GM21526 (cell line): ENCODE measurements around the gene ADIPOQ.
"Not testable (repeated sequence)": the region's sequence is repeated elsewhere in the genome, so short reads cannot be mapped to it uniquely, and the experiment has no call there.

ENCODE experiments used
- ATAC-seq: cut with Tn5 transposase; IDR thresholded peaks from one replicate; pipeline ENCODE4 v1.9.1; 2021; ENCODE audit warnings: moderate library complexity; ENCODE audit not compliant: unreplicated experiment, low FRiP score

ADIPOQ gene

DNA sequence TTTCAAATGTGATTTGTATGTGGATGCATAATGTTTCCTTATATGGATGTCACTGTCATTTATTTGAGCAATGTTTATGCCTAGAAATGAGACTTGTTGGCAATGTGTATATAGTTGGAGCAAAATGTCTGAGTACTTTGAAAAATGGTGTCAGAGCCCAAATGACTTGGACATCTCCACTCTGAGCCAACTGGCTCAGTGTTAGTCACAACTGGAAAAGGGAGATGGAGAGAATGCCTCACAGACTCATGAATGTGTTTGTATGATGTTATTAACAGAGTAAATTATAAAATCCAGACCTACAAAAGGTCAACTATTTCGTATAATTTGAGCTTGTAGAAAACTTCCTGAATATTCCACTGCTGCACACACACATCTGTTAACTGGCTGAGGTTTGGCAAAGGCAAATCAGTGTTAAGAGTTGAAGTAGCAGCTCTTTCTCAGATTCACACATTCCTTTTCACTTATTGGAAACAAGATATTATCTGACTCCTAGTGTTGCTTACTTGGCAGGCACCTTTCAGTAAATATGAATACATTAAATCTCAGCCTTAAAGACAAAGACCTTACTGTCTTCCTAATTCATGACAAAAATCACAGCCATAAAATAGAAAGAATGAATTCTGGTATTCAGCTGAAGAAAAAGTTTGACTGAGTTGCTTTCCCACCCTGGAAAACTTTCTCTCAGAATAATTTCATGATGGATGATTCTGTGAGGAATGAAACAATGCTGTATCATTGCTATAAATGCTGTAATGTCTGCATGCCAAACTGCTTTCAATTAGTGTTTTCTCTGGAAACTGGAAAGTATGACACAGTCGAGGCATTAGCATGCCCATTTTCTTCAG, 27.0 kb downstream of the ADIPOQ start:
- ATAC-seq, result no peak

DNA sequence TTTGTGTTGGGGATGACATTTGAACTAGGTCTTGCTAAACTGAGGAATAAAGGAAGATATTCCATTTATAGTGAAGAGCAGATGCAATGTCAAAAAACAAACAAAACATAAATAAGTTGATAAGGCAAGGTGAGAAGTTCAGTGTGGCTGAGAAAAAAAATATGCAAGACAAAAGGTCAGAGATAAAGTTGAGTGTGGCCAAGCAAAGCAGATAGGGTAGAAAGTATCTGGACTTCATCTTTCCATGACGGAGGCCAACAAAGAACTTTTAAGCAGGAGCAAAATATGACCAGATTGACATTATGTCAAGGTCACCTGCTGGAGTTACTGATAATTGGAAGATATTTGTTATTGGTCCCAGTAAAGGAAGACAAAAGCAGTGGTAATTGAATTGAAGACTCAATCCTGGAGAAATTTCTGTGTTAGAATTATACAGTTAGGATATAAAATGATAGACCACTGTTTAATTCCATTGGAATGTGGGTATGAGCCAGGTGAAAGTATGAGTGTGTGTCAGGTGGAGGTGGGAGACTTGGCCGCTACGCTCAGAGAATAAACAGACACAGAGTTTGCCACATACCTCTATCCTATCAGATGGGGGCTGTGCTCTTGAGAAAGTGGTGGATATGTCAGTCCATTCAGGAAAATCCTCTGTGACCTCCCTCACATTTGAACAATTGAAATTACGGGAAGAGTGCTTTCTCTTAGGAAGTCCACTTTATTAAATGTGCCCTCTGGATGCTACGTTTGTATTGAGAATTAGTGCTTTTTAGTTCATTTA, 28.1 kb downstream of the ADIPOQ start:
- ATAC-seq, result no peak

DNA sequence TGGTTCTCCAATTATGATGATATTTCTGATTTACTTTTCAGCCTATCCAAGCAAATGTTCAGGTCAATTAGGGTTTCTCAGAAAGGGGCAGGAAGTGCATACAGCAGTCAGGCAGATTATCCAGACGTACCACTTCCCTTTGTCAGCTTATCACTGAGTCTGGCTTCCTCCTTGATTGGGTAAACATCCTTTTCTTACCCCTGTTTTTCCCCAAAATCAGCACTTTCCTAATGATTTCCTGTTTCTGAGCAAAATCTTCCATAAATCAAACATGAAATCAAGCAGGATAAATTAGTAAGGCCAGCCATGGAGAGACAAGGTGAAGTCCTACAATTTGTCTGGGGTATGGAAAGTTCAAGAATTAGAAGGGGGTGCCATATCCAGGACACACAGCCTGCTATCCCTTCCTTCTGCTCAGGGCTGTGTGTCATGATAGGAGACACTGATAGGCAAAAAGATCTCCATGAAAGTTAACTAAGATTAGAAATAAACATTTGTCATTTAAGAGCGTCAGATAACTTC, 29.0 kb downstream of the ADIPOQ start:
- ATAC-seq, result no peak

DNA sequence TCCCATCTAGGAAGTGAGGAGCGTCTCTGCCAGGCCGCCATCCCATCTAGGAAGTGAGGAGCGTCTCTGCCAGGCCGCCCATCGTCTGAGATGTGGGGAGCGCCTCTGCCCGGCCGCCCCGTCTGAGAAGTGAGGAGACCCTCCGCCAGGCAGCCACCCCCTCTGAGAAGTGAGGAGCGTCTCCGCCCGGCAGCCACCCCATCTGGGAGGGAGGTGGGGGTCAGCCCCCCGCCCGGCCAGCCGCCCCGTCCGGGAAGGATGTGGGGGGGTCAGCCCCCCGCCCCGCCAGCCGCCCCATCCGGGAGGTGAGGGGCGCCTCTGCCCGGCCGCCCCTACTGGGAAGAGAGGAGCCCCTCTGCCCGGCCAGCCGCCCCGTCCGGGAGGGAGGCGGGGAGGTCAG, 31.3 kb downstream of the ADIPOQ start:
- not testable (repeated sequence) for ATAC-seq

DNA sequence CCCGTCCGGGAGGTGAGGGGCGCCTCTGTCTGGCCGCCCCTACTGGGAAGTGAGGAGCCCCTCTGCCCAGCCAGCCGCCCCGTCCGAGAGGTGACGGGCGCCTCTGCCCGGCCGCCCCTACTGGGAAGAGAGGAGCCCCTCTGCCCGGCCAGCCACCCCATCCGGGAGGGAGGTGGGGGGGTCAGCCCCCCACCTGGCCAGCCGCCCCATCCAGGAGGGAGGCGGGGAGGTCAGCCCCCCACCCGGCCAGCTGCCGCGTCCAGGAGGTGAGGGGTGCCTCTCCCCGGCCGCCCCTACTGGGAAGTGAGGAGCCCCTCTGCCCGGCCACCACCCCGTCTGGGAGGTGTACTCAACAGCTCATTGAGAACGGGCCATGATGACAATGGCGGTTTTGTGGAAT, 31.7 kb downstream of the ADIPOQ start:
- ATAC-seq, result not testable (repeated sequence)

DNA sequence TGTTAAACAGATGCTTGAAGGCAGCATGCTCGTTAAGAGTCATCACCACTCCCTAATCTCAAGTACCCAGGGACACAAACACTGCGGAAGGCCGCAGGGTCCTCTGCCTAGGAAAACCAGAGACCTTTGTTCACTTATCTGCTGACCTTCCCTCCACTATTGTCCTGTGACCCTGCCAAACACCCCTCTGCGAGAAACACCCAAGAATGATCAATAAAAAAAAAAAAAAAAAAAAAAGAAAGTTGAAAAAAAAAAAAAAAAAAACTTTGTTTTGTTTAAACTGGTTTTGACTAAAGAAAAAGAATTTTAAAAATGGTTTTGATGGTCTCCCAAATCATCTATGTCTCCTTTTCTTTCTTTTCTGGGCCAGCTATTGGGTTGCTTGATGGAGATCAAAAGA, 32.3 kb downstream of the ADIPOQ start:
- ATAC-seq, result not testable (repeated sequence)

DNA sequence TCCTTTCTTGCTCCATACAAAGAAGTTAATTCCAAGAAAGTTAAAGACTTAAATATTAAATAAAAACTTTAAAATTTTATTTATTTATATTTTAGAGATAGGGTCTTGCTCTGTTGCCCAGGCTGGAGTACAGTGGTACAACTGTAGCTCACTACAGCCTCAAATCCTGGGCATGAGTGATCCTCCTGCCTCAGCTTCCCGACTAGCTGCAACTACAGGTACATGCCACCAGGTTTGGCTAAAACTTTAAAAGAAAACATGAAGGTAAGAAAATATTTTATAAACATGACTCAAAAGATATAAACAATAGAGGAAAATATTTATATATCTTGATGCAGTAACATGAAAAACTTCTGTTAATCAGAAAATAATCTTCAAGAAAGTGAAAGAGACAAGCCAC, 33.2 kb downstream of the ADIPOQ start:
- ATAC-seq, result no peak

DNA sequence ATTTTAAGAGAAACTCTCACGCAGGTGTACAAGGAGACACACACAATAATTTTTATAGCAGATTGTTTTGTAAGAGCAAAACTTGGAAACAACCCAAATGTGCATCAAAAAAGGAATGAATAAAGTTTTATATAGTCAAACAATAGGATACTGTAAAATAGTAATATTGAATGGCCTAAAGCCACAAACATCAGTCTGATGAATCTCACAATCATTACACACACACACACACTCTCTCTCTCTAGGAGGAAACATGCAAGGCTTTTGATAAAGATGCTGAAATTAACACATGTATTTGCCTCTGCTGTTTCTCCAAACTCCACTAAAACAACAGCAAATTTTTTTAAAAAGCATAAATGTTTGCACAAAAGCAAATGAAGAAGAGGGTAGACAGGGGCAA, 37.3 kb downstream of the ADIPOQ start:
- ATAC-seq, result no peak

DNA sequence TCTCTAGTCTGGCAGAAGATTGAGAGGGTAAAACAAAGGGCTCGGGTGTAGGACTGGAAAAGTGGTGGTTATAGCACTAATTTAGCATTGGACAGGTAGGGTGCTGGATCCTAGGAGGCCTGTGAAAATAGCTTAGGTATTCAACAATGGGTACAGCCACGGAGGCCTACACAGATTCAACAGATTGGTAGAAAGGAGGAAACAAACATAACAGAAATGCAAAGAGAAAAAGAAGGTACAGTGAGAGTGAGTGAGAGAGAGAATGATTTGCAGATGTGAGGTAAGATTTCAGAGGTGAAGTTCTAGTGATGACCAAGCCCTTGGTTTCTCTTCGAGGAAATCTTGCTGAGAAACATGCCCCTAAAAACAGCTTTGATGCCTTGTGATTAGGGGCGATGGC, 37.9 kb downstream of the ADIPOQ start:
- no peak for ATAC-seq

DNA sequence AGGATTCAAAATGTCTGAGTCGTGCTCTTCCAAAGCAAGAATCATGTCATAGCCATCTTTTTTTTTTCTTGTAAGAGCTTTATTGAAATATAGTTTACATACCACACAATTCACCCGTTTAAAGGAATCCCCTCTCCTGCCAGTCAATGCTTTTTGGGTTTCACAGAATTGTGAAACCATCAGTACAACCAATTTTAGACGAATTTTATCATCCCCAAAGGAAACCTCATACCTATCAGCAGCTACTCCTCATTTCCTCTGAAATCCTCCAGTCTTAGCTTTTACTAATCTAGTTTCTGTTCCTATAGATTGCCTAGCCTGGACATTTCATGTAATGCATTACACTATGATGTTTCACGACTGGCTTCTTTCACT, 39.6 kb downstream of the ADIPOQ start:
- ATAC-seq, result no peak

DNA sequence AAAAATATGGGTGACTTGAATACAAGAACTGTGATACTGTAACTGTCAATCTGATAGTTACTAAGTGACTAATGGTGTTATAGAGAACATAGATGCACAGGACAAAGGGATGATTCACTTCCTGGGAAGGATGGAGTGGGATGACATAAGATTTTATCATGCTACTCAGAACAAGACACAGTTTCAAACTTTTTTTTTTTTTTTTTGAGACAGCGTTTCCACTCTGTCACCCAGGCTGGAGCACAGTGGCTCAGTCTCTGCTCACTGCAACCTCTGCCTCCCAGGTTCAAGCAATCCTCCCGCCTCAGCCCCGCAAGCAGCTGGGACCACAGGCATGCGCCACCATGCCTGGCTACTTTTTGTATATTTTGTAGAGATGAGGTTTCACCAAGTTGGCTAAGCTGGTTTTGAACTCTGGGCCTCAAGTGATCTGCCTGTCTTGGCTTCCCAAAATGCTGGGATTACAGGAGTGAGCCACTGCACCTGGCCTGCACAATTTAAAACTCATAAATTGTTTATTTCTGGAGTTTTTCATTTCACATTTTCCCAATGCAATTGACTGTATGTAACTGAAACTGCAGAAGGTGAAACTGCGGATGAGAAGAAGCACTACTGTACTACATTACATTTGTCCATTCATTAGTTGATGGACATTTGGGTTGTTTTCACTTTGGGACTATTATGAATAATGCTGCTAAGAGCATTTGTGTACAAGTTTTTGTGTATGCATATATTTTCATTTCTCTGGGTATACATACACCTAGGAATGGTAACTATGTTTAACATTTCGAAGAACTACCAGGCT, 40.6 kb downstream of the ADIPOQ start:
- no peak for ATAC-seq

DNA sequence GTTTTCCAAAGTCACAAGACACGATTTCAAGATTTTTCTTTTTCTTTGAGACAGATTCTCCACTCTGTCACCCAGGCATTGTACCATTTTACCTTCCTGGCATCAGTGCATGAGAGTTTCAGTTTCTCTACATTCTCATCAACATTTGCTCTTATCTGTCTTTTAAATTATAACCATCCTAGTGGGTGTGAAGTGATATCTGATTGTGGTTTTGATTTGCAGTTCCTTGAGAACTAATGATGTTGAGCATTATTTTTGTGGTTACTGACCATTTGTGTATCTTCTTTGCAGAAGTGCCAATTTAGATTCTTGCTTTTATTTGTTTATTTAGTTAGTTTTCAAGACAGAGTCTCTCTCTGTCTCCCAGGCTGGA, 41.2 kb downstream of the ADIPOQ start:
- no peak for ATAC-seq

DNA sequence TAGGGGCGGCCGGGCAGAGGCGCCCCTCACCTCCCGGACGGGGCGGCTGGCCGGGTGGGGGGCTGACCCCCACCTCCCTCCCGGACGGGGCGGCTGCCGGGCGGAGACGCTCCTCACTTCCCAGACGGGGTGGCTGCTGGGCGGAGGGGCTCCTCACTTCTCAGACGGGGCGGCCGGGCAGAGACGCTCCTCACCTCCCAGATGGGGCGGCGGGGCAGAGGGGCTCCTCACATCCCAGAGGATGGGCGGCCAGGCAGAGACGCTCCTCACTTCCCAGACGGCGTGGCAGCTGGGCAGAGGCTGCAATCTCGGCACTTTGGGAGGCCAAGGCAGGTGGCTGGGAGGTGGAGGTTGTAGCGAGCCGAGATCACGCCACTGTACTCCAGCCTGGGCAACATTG, 42.4 kb downstream of the ADIPOQ start:
- not testable (repeated sequence) for ATAC-seq

DNA sequence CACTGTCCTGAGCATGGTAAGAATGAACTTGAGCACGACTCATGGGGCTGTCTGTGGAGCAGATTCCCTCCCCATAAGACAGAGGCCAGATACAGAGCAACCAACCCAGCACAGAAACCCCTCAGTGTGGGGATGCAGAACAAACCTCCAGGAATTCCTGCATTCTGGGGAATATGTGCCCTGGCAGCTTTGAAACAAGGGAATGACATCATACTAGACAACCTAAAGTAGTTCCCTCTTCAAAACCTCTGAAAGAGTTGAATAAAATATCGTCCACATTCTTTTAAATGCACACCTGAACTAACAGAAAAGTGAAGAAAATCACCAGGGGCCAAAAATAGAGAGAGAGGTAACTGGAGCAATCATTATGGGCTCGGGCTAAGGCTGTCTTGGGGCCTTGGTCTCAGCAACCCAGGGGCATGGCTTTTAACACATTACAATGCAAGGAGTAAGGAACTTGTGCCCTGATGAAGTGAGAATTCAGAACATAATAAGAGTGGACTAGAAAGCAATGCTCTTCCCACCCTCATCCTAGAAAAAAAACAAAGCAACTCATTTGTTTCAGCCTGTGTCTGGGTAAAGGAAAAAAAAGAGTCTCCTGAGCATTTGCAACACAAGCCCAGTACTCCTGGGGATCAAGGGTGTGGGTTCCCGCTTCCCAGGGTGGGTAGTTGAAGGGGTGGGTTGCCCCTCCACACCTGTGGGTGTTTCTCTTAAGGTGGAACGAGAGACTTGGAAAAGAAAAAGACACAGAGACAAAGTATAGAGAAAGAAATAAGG, 43.9 kb downstream of the ADIPOQ start:
- ATAC-seq, result no peak

DNA sequence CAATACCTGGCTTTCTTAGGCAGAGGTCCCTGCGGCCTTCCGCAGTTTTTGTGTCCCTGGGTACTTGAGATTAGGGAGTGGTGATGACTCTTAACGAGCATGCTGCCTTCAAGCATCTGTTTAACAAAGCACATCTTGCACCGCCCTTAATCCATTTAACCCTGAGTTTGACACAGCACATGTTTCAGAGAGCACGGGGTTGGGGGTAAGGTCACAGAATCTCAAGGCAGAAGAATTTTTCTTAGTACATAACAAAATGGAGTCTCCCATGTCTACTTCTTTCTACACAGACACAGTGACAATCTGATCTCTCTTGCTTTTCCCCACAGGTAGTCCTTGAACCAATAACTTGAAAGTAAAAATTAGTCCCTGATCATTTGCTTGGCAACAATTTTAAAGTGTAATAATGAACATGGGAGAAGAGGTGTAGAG, 45.0 kb downstream of the ADIPOQ start:
- ATAC-seq, result not testable (repeated sequence)

DNA sequence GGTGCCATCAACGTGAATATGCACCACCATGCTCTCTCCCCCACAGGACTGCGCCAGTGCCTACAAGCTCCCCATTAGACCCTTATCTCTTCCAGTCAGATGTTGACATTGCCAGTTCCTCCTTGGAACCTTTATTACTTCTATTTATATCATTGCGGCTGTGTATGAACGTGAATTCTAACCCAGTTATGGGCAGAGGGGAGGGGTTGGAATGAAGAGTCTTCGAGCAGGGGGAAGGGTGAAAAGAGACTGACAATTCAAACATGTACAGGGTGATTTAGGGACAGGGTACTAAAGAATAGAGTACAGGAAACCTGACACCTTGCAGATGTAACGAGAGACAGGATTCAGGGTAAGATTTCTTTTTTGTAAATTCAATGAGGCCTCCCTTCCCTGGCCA, 46.1 kb downstream of the ADIPOQ start:
- no peak for ATAC-seq

DNA sequence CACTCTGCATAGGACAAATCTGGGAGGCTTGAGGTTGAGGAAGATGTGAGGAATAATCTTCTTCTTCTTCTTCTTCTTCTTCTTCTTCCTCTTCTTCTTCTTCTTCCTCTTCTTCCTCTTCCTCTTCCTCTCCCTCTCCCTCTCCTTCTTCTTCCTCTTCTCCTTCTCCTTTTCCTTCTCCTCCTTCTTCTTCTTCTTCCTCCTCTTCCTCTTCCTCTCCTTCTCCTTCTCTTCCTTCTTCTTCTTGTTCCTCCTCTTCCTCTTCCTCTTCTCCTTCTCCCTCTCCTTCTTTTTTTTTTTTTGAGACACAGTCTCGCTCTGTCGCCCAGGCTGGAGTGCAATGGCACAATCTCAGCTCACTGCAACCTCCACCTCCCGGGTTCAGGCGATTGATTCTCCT, 47.2 kb downstream of the ADIPOQ start:
- not testable (repeated sequence) for ATAC-seq

DNA sequence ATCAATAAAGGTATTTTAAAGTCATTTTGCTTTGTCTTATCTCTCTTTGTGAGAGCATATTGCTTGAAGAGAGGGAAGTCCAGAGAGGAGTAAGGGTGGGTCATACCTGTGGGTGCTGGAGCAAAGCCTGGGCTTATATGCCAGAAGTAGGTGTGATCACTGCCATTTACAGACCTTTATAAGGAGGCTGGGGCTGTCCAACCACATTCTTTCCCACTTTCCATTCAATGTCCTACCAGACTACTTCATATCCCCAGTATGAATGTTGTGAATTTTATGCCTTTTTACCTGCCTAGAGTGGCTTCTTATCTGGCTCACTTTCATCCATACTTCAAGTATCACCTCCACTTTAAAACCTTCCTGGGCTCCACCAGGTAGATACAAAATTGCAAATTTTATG, 48.4 kb downstream of the ADIPOQ start:
- no peak for ATAC-seq

DNA sequence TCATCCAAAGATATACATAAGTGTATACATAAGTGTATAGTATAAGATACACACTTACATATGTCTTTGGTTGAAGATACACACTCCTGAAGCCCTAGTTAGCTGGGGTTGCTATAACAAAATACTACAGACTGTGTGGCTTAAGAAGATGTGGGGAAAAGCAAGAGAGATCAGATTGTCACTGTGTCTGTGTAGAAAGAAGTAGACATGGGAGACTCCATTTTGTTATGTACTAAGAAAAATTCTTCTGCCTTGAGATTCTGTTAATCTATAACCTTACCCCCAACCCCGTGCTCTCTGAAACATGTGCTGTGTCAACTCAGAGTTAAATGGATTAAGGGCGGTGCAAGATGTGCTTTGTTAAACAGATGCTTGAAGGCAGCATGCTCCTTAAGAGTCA, 50.6 kb downstream of the ADIPOQ start:
- ATAC-seq, result not testable (repeated sequence)

DNA sequence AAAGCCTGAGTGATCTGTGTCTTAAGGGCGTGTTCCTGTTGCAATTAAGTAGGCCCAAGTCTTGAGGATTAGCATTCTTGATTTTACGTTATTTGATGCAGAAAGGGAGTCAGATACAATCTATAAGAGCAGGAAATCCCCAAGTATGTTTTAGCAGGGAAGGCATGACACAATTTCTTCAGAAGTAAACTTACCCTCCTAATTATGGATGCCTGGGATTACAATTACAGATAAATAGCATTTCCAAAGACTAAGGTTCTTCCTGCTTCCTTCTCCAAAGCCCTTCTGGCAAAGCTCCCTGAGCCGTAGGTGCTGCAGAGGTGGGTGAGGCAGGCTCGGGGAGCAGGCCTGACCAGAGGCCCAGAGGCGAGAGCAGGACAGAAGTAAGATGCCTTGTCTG, 52.9 kb downstream of the ADIPOQ start:
- no peak for ATAC-seq
